H1 (cell line): Measurements from ENCODE around the gene TMPRSS15. TPM values are rescaled to one million over a fixed set of nuclear protein-coding genes. Genes with fewer than 3 reads are reported as not detected.

Experiments
- CTCF ChIA-PET: fragments of 300-600 bp; sonication (Branson Sonifier 250); formaldehyde crosslinking; loops from one replicate; lab custom pipeline; 2021; ENCODE audit not compliant: partially characterized antibody; lab: Charles Lee
- POLR2A ChIA-PET: fragments of 300-600 bp; sonication (Branson Sonifier 250); formaldehyde crosslinking; loops from one replicate; lab custom pipeline; 2021; ENCODE audit warnings: inconsistent platforms; ENCODE audit not compliant: partially characterized antibody; lab: Charles Lee
- DNase-seq, 2 experiments: peaks; one replicate each; pipeline versions ENCODE4 v3.0.0 to v3.0.0-alpha.2; 2010 to 2022; ENCODE audit warnings: low spot score in 2 of 2, low read depth in 1 of 2, mixed read lengths in 1 of 2
- FAIRE-seq: peaks from 2 replicates; lab custom pipeline; 2011; peaks lifted over from hg19 to GRCh38; lab: Jason Lieb, UNC
- H2AFZ ChIP-seq: 2 replicates; pipeline ENCODE4 v1.8.1; 2012; ENCODE audit warnings: low read length, inconsistent platforms
- H2AK5ac ChIP-seq: 2 replicates; pipeline ENCODE4 v1.6.1; 2013; ENCODE audit warnings: low read depth, low read length
- H2BK120ac ChIP-seq: replicated peaks from 2 replicates; pipeline ENCODE3; 2013; ENCODE audit warnings: low read depth, low read length, inconsistent platforms
- H2BK12ac ChIP-seq: 2 replicates; pipeline ENCODE4 v1.6.1; 2013; ENCODE audit warnings: low read depth, low read length
- H2BK15ac ChIP-seq: 2 replicates; pipeline ENCODE4 v1.6.1; 2013; ENCODE audit warnings: low read length
- H2BK20ac ChIP-seq: 2 replicates; pipeline ENCODE4 v1.6.1; 2013; ENCODE audit warnings: low read length
- H2BK5ac ChIP-seq: 2 replicates; pipeline ENCODE4 v1.6.1; 2013; ENCODE audit warnings: low read depth, low read length
- H3K14ac ChIP-seq: 2 replicates; pipeline ENCODE4 v1.6.1; 2013; ENCODE audit warnings: inconsistent platforms; ENCODE audit not compliant: insufficient read length
- H3K18ac ChIP-seq: 2 replicates; pipeline ENCODE4 v1.6.1; 2013; ENCODE audit warnings: low read length; ENCODE audit errors: extremely low read depth
- H3K23ac ChIP-seq: 2 replicates; pipeline ENCODE4 v1.6.1; 2013; ENCODE audit warnings: inconsistent platforms; ENCODE audit not compliant: insufficient read length
- H3K23me2 ChIP-seq: 2 replicates; pipeline ENCODE4 v1.6.1; 2013; ENCODE audit warnings: low read depth, low read length
- H3K27ac ChIP-seq: 2 replicates; pipeline ENCODE4 v1.6.1; 2011; ENCODE audit warnings: low read depth, low read length, inconsistent platforms
- H3K27me3 ChIP-seq, 4 experiments: replicated peaks in 1 of 4; 1 replicate in 1 of 4; 2 replicates in 3 of 4; pipeline versions ENCODE4 v1.6.1 to v1.8.1; 2011 to 2013; ENCODE audit warnings: low read length in 3 of 4, mild to moderate bottlenecking in 3 of 4, inconsistent platforms in 2 of 4, mixed read lengths in 2 of 4, moderate library complexity in 1 of 4; ENCODE audit not compliant: control insufficient read depth in 3 of 4, insufficient read depth in 3 of 4; ENCODE audit errors: extremely low read depth in 1 of 4
- H3K36me3 ChIP-seq, 4 experiments: 2 replicates each; pipeline versions ENCODE4 v1.6.1 to v1.8.1; 2011 to 2013; ENCODE audit warnings: mild to moderate bottlenecking in 4 of 4, low read length in 3 of 4, moderate library complexity in 2 of 4, control low read depth in 1 of 4, inconsistent platforms in 1 of 4; ENCODE audit not compliant: insufficient read depth in 4 of 4, control insufficient read depth in 2 of 4
- H3K4ac ChIP-seq: replicated peaks from 2 replicates; pipeline ENCODE3; 2013; ENCODE audit warnings: low read length, low read depth, mixed read lengths, inconsistent platforms; ENCODE audit not compliant: insufficient read length
- H3K4me1 ChIP-seq, 4 experiments: replicated peaks in 1 of 4; 1 replicate in 1 of 4; 2 replicates in 3 of 4; pipeline versions ENCODE4 v1.6.1 to v1.8.1; 2011 to 2013; ENCODE audit warnings: low read length in 3 of 4, inconsistent platforms in 2 of 4, mixed read lengths in 1 of 4; ENCODE audit not compliant: insufficient read depth in 4 of 4, control insufficient read depth in 3 of 4
- H3K4me2 ChIP-seq, 2 experiments: 2 replicates each; pipeline versions ENCODE4 v1.6.1 to v1.8.1; 2011 to 2013; ENCODE audit warnings: low read depth in 2 of 2, low read length in 2 of 2, control low read depth in 1 of 2, inconsistent platforms in 1 of 2, mild to moderate bottlenecking in 1 of 2; ENCODE audit not compliant: insufficient read depth in 1 of 2
- H3K4me3 ChIP-seq, 4 experiments: fragments of 200-600, 300-600 bp in 1 of 4; sonication (generic), shearing (Covaris generic), sonication (Bioruptor Twin) in 1 of 4; 2 replicates each; pipeline versions ENCODE4 v1.5.1 to v1.8.1; 2011 to 2016; ENCODE audit warnings: low read length in 4 of 4, low read depth in 3 of 4, control low read depth in 2 of 4, inconsistent platforms in 2 of 4, mild to moderate bottlenecking in 2 of 4, mixed read lengths in 1 of 4, moderate library complexity in 1 of 4; ENCODE audit not compliant: insufficient read depth in 2 of 4; ENCODE audit errors: extremely low read depth in 1 of 4
- H3K56ac ChIP-seq: replicated peaks from 2 replicates; pipeline ENCODE3; 2013; ENCODE audit warnings: low read depth, mild to moderate bottlenecking, mixed read lengths, low read length, inconsistent platforms; ENCODE audit not compliant: insufficient read length
- H3K79me1 ChIP-seq: 2 replicates; pipeline ENCODE4 v1.6.1; 2013; ENCODE audit warnings: low read depth, low read length, control low read depth
- H3K79me2 ChIP-seq, 2 experiments: 2 replicates each; pipeline versions ENCODE4 v1.6.1 to v1.8.1; 2012 to 2013; ENCODE audit warnings: low read length in 2 of 2, mild to moderate bottlenecking in 2 of 2, inconsistent platforms in 1 of 2; ENCODE audit not compliant: insufficient read depth in 2 of 2, control insufficient read depth in 1 of 2
- H3K9ac ChIP-seq, 4 experiments: replicated peaks in 1 of 4; 1 replicate in 1 of 4; 2 replicates in 3 of 4; pipeline versions ENCODE4 v1.6.1 to v1.8.1; 2011 to 2013; ENCODE audit warnings: low read depth in 3 of 4, low read length in 3 of 4, control low read depth in 2 of 4, mild to moderate bottlenecking in 2 of 4, moderate library complexity in 2 of 4, inconsistent platforms in 1 of 4; ENCODE audit errors: extremely low read depth in 1 of 4
- H3K9me3 ChIP-seq, 2 experiments: 2 replicates each; pipeline versions ENCODE4 v1.6.1 to v1.8.1; 2012 to 2013; ENCODE audit warnings: mild to moderate bottlenecking in 2 of 2, moderate library complexity in 2 of 2, control low read depth in 1 of 2, inconsistent platforms in 1 of 2, low read depth in 1 of 2, low read length in 1 of 2, mixed read lengths in 1 of 2; ENCODE audit not compliant: insufficient read depth in 2 of 2
- H4K20me1 ChIP-seq, 2 experiments: replicated peaks in 1 of 2; 2 replicates each; pipeline versions ENCODE3 to v1.8.1; 2011 to 2013; ENCODE audit warnings: inconsistent platforms in 2 of 2, low read length in 2 of 2, mild to moderate bottlenecking in 1 of 2; ENCODE audit not compliant: insufficient read depth in 2 of 2, control insufficient read depth in 1 of 2
- H4K5ac ChIP-seq: 2 replicates; pipeline ENCODE4 v1.6.1; 2013; ENCODE audit warnings: low read length, low read depth, mixed read lengths, inconsistent platforms; ENCODE audit not compliant: insufficient read length
- H4K8ac ChIP-seq: 2 replicates; pipeline ENCODE4 v1.8.0; 2013; ENCODE audit warnings: mild to moderate bottlenecking, moderate library complexity, low read length, inconsistent platforms; ENCODE audit not compliant: insufficient read depth; ENCODE audit errors: extremely low read depth
- H4K91ac ChIP-seq: replicated peaks from 2 replicates; pipeline ENCODE3; 2013; ENCODE audit warnings: low read length, mixed read lengths, inconsistent platforms; ENCODE audit not compliant: insufficient read length
- CTBP2 ChIP-seq: IDR thresholded peaks from 2 replicates; pipeline ENCODE4 v1.7.0; 2011; ENCODE audit warnings: borderline replicate concordance, mild to moderate bottlenecking, moderate library complexity, mixed read lengths, low read length; ENCODE audit not compliant: insufficient read depth, insufficient read length
- FOSL1 ChIP-seq: IDR thresholded peaks from 2 replicates; pipeline ENCODE4 v1.6.1; 2011; ENCODE audit warnings: mild to moderate bottlenecking, low read depth, low read length, moderate library complexity; ENCODE audit not compliant: insufficient read depth
- GTF2F1 ChIP-seq: IDR thresholded peaks from 2 replicates; pipeline ENCODE4 v1.6.1; 2012; ENCODE audit warnings: low read depth, low read length, improper control_type of control experiment, borderline replicate concordance
- PHF8 ChIP-seq: fragments of 200-600 bp; sonication (generic); conservative IDR thresholded peaks from 2 replicates; pipeline ENCODE4 v1.7.1; 2012; ENCODE audit warnings: low read depth, mild to moderate bottlenecking, inconsistent platforms, low read length, moderate library complexity
- TAF7 ChIP-seq: optimal IDR thresholded peaks from 2 replicates; pipeline ENCODE3; 2011; ENCODE audit warnings: low read depth, mild to moderate bottlenecking, inconsistent platforms, low read length, moderate library complexity, borderline replicate concordance
- WGBS, 2 experiments: shearing (Covaris generic) in 1 of 2; methylation state at CpG; one replicate each; pipeline versions ENCODE4 v1.1.6 to v1.1.7; 2013 to 2015; ENCODE audit warnings: low lambda C conversion rate in 2 of 2, mixed read lengths in 2 of 2, inconsistent platforms in 1 of 2, low coverage in 1 of 2, missing lambda C conversion rate in 1 of 2; ENCODE audit not compliant: insufficient replicate concordance in 2 of 2, insufficient coverage in 1 of 2, insufficient read length in 1 of 2; ENCODE audit errors: extremely low coverage in 1 of 2, missing lambda C conversion rate in 1 of 2; 5-methylcytosine and 5-hydroxymethylcytosine counted together
- polyA plus RNA-seq, 7 experiments: library from polyadenylated mRNA; depleted of rRNA in 3 of 7; stranded (reverse) in 5 of 7; unstranded in 2 of 7; fragments of >200 nt in 5 of 7; fragments of 200-250 nt in 2 of 7; gene quantifications; 1 replicate in 5 of 7; 2 replicates in 1 of 7; 4 replicates in 1 of 7; pipeline versions ENCODE4 v1.2.1 to v1.2.3, GENCODE V29; 2011 to 2013; ENCODE audit warnings: missing spikeins in 2 of 7, mixed read lengths in 2 of 7
- total RNA-seq: library from RNA; stranded (reverse); fragmentation: NEBNext Ultra II Directional; extraction: Animal tissue kit (Norgen Biotek cat#: 25700); gene quantifications from 2 replicates; pipeline ENCODE4 v1.2.1, GENCODE V29; 2021
- TF ChIP-seq, protein P1 (sequence below): IDR thresholded peaks from 2 replicates; pipeline ENCODE4 v1.6.1; 2011; ENCODE audit warnings: low read length, improper control_type of control experiment
- TF ChIP-seq, protein P2 (sequence below): IDR thresholded peaks from 2 replicates; pipeline ENCODE4 v1.6.1; 2012; ENCODE audit warnings: inconsistent platforms

The TMPRSS15 gene
- total and polyA plus RNA-seq, 2 of the 8 experiments (the other 6 are each of a cell fraction or from before 2014, with no cell fraction given), result not detected

GRCh38 chr21:18334066-18334465 is 69.5 kb downstream of the TMPRSS15 start:
- Histone ChIP-seq H2BK20ac (no peak overlapping the region), H3K23ac (no peak overlapping the region), H2BK120ac (no peak overlapping the region), H3K4me1 (no peaks in the 10 kb centered on the region), H3K27ac (no peak overlapping the region), H3K4ac (no peak overlapping the region), H3K79me1 (no peaks in the 10 kb centered on the region), H3K36me3 (no peaks in the 10 kb centered on the region), H2AFZ (no peak overlapping the region), H3K4me2 (no peak overlapping the region), H3K56ac (no peak overlapping the region), H2BK12ac (no peak overlapping the region), H4K91ac (no peak overlapping the region), H3K9ac (no peak overlapping the region), H2BK5ac (no peak overlapping the region), H3K9me3 (no peaks in the 10 kb centered on the region), H3K4me3 (no peak overlapping the region), H4K20me1 (no peaks in the 10 kb centered on the region), H3K14ac (no peak overlapping the region), H3K79me2 (no peaks in the 10 kb centered on the region), H3K23me2 (no peaks in the 10 kb centered on the region), H3K27me3 (no peaks in the 10 kb centered on the region), H4K8ac (no peak overlapping the region), H3K18ac (no peak overlapping the region), H4K5ac (no peak overlapping the region), H2AK5ac (no peak overlapping the region), H2BK15ac (no peak overlapping the region)
- ChIA-PET CTCF (no interaction called here), POLR2A (no interaction called here)
- FAIRE-seq (no peak), DNase-seq (no peak)
- no peak for TF ChIP-seq TAF7
- TF ChIP-seq CTBP2, result no peak
- TF ChIP-seq PHF8, result no peak
- no peak for TF ChIP-seq FOSL1
- TF ChIP-seq, protein P1, sequence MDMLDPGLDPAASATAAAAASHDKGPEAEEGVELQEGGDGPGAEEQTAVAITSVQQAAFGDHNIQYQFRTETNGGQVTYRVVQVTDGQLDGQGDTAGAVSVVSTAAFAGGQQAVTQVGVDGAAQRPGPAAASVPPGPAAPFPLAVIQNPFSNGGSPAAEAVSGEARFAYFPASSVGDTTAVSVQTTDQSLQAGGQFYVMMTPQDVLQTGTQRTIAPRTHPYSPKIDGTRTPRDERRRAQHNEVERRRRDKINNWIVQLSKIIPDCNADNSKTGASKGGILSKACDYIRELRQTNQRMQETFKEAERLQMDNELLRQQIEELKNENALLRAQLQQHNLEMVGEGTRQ, result no peak
- TF ChIP-seq, protein P2, sequence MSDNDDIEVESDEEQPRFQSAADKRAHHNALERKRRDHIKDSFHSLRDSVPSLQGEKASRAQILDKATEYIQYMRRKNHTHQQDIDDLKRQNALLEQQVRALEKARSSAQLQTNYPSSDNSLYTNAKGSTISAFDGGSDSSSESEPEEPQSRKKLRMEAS, result no peak
- TF ChIP-seq GTF2F1, result no peak
- WGBS, 2 experiments, result 96% methylated on average over 1 of the region's 1 CpG; no CpG with 5 or more reads in 1 of the 2 experiments
